ENCODE measurements around the gene TSLP. TPM values are rescaled to one million over a fixed set of nuclear protein-coding genes. Genes with fewer than 3 reads are reported as not detected.

TSLP gene
- total and polyA plus RNA-seq, 2 of the 4 experiments (the other 2 are of a cell fraction), result 0.54 to 1.6 TPM

GRCh38 chr5:111066261-111066938, 5.1 kb upstream of the TSLP start:
- BruUV-seq (replicated peaks), result no TSS peak
- H3K79me1 ChIP-seq (ENCODE audit: low read depth in 1 of 2, low read length in 2 of 2), result no peaks in the 10 kb centered on the region
- no peaks in the 10 kb centered on the region for H3K36me3 ChIP-seq (ENCODE audit: control insufficient read depth, insufficient read depth, low read length)
- no peak overlapping the region for H2BK120ac ChIP-seq (ENCODE audit: low read depth, low read length)
- 0 out of 4 replicates have a peak overlapping the region, but pooled peaks of 1 of the 2 experiments have one; percentile 16 for H4K8ac ChIP-seq (ENCODE audit: low read depth in 2 of 2, low read length in 2 of 2)
- no peak overlapping the region for H3K4me3 ChIP-seq (ENCODE audit: insufficient read depth, low read depth, low read length)
- DNase-seq, result no peak
- no peak overlapping the region for H3K56ac ChIP-seq (ENCODE audit: extremely low read depth, insufficient read depth, low read length)
- H3K18ac ChIP-seq (ENCODE audit: low read depth, low read length), result peak overlapping the region; percentile 37; the same call in 1 of the 2 replicates
- no peak overlapping the region for H4K5ac ChIP-seq (ENCODE audit: low read depth, low read length)
- POLR2A ChIA-PET (ENCODE audit: unreplicated experiment), result interaction anchor here (0.5 to 0.7 kb wide), 2 partner anchors 149 to 254 kb away, joined by 6 read pairs; no protein-coding TSS in a partner anchor
- CTCF ChIA-PET, result no interaction called here
- intact Hi-C loops (cut with micrococcal nuclease) (no loop called here), in situ Hi-C loops (cut with MboI; ENCODE audit: low sequenced_read_pairs) (no loop called here), dilution Hi-C loops (cut with HindIII; ENCODE audit: low sequenced_read_pairs, unreplicated experiment) (no loop called here)
- H3K9me1 ChIP-seq (ENCODE audit: insufficient read depth, low read length), result peaks cover 5% of the 10 kb centered on the region; the same call in 1 of the 2 replicates
- H4K20me1 ChIP-seq (ENCODE audit: insufficient read depth, low read length), result no peaks in the 10 kb centered on the region
- H3K27me3 ChIP-seq (ENCODE audit: control insufficient read depth, insufficient read depth, low read length), result no peaks in the 10 kb centered on the region
- no peak overlapping the region for H2AK9ac ChIP-seq (replicated peaks; ENCODE audit: low read depth, low read length, poor library complexity)
- no peak overlapping the region for H3K9ac ChIP-seq (ENCODE audit: low read depth, low read length)
- no peak for ATAC-seq (ENCODE audit: low read depth)
- H2AFZ ChIP-seq (replicated peaks; ENCODE audit: low read length, poor library complexity), result no peak overlapping the region
- H3K14ac ChIP-seq (replicated peaks; ENCODE audit: low read depth, low read length), result no peak overlapping the region
- no peaks in the 10 kb centered on the region for H3K9me3 ChIP-seq (ENCODE audit: control insufficient read depth, insufficient read depth, low read length)
- H2BK15ac ChIP-seq (ENCODE audit: low read depth, low read length), result no peak overlapping the region; the same call in 2 of the 3 replicates
- H2BK5ac ChIP-seq (ENCODE audit: low read depth, low read length, poor library complexity, severe bottlenecking), result no peak overlapping the region
- peaks cover 7% of the 10 kb centered on the region for H3K4me1 ChIP-seq (ENCODE audit: control insufficient read depth, insufficient read depth, low read length)
- H3K27ac ChIP-seq (ENCODE audit: insufficient read depth, low read length), result no peak overlapping the region
- H2AK5ac ChIP-seq (ENCODE audit: low read depth, low read length), result no peak overlapping the region
- no peak overlapping the region for H3K4me2 ChIP-seq (ENCODE audit: low read depth, low read length)
- H2BK20ac ChIP-seq (ENCODE audit: low read depth, low read length), result no peak overlapping the region
- TF ChIP-seq USF2 (IDR thresholded peaks at IDR 0.05; ENCODE audit: low read depth, low read length), result no peak
- no peak for TF ChIP-seq MXI1 (IDR thresholded peaks at IDR 0.05; ENCODE audit: borderline replicate concordance, low read depth, low read length)
- TF ChIP-seq RCOR1 (IDR thresholded peaks at IDR 0.05; ENCODE audit: insufficient replicate concordance, low read length), result no peak
- TF ChIP-seq CTCF (conservative IDR thresholded peaks at IDR 0.05; ENCODE audit: low read depth, low read length), result no peak
- WGBS, 2 experiments (ENCODE audit: extremely low coverage in 2 of 2, insufficient read length in 1 of 2), result no CpG with 5 or more reads among the region's 2 CpGs
- H3K4ac ChIP-seq (ENCODE audit: low read depth, low read length), result peak overlapping the region; percentile 56
- no peak overlapping the region for H3K23ac ChIP-seq (ENCODE audit: low read depth, low read length)
- H4K91ac ChIP-seq (ENCODE audit: insufficient read depth, low read depth, low read length), result no peak overlapping the region
